H9 (cell line): ENCODE data around the gene PSMB9. TPM values are rescaled to one million over a fixed set of nuclear protein-coding genes. Genes with fewer than 3 reads are reported as not detected.
A peak's percentile ranks its signal among the peaks of the same experiment; 100 is the strongest.

Experiments used
- DNase-seq: peaks from one replicate; pipeline ENCODE4 v3.0.0-alpha.2; 2017
- H2AFZ ChIP-seq: one replicate; pipeline ENCODE4 v1.6.1; 2013; ENCODE audit warnings: mild to moderate bottlenecking, low read length, control low read depth, moderate library complexity
- H2AK5ac ChIP-seq: 2 replicates; pipeline ENCODE4 v1.6.1; 2013; ENCODE audit warnings: low read length, control low read depth, mixed read lengths; ENCODE audit not compliant: insufficient read length
- H2BK120ac ChIP-seq: one replicate; pipeline ENCODE4 v1.6.1; 2013; ENCODE audit warnings: low read depth, mild to moderate bottlenecking, low read length, control low read depth, inconsistent platforms; ENCODE audit not compliant: poor library complexity, severe bottlenecking
- H2BK12ac ChIP-seq: 2 replicates; pipeline ENCODE4 v1.6.1; 2013; ENCODE audit warnings: low read length, control low read depth, mixed read lengths, low read depth; ENCODE audit not compliant: insufficient read length
- H2BK15ac ChIP-seq: 2 replicates; pipeline ENCODE4 v1.6.1; 2013; ENCODE audit warnings: low read depth, low read length, control low read depth
- H2BK20ac ChIP-seq: one replicate; pipeline ENCODE4 v1.6.1; 2013; ENCODE audit warnings: low read depth, mild to moderate bottlenecking, low read length, control low read depth, inconsistent platforms; ENCODE audit not compliant: poor library complexity, severe bottlenecking
- H2BK5ac ChIP-seq: 2 replicates; pipeline ENCODE4 v1.6.1; 2013; ENCODE audit warnings: low read length, control low read depth, mixed read lengths; ENCODE audit not compliant: insufficient read length
- H3K14ac ChIP-seq: 2 replicates; pipeline ENCODE4 v1.6.1; 2013; ENCODE audit warnings: low read length, control low read depth; ENCODE audit not compliant: insufficient read depth
- H3K18ac ChIP-seq: 2 replicates; pipeline ENCODE4 v1.6.1; 2013; ENCODE audit warnings: low read depth, mild to moderate bottlenecking, mixed read lengths, low read length, control low read depth; ENCODE audit not compliant: insufficient read length
- H3K23ac ChIP-seq: 2 replicates; pipeline ENCODE4 v1.6.1; 2013; ENCODE audit warnings: low read length, control low read depth, mixed read lengths, low read depth; ENCODE audit not compliant: insufficient read length
- H3K23me2 ChIP-seq: 2 replicates; pipeline ENCODE4 v1.6.1; 2013; ENCODE audit warnings: low read depth, mild to moderate bottlenecking, mixed read lengths, low read length, control low read depth; ENCODE audit not compliant: insufficient read length, poor library complexity, severe bottlenecking
- H3K27ac ChIP-seq: 2 replicates; pipeline ENCODE4 v1.5.1; 2013; ENCODE audit warnings: low read length, control low read depth, mixed read lengths, low read depth; ENCODE audit not compliant: insufficient read length
- H3K27me3 ChIP-seq: 2 replicates; pipeline ENCODE4 v1.6.1; 2013; ENCODE audit warnings: low read length, control low read depth, inconsistent platforms; ENCODE audit not compliant: insufficient read depth
- H3K4ac ChIP-seq: 2 replicates; pipeline ENCODE4 v1.6.1; 2013; ENCODE audit warnings: low read depth, mild to moderate bottlenecking, control low read depth, inconsistent platforms, low read length, moderate library complexity
- H3K4me1 ChIP-seq: 2 replicates; pipeline ENCODE4 v1.6.1; 2013; ENCODE audit warnings: low read length, control low read depth, inconsistent platforms; ENCODE audit not compliant: insufficient read depth
- H3K4me2 ChIP-seq: 2 replicates; pipeline ENCODE4 v1.6.1; 2013; ENCODE audit warnings: low read length, control low read depth, mixed read lengths; ENCODE audit not compliant: insufficient read length, insufficient read depth
- H3K56ac ChIP-seq: 2 replicates; pipeline ENCODE4 v1.6.1; 2013; ENCODE audit warnings: low read depth, mild to moderate bottlenecking, mixed read lengths, low read length, control low read depth; ENCODE audit not compliant: insufficient read length
- H3K79me1 ChIP-seq: 2 replicates; pipeline ENCODE4 v1.6.1; 2013; ENCODE audit warnings: low read depth, mild to moderate bottlenecking, moderate library complexity, low read length, control low read depth, inconsistent platforms; ENCODE audit not compliant: insufficient read depth, poor library complexity, severe bottlenecking
- H3K79me2 ChIP-seq: 2 replicates; pipeline ENCODE4 v1.6.1; 2013; ENCODE audit warnings: low read length, control low read depth, inconsistent platforms; ENCODE audit not compliant: insufficient read depth
- H3K9ac ChIP-seq: 2 replicates; pipeline ENCODE4 v1.6.1; 2013; ENCODE audit warnings: low read length, control low read depth, mixed read lengths; ENCODE audit not compliant: insufficient read length; ENCODE audit errors: extremely low read depth
- H3K9me3 ChIP-seq: one replicate; pipeline ENCODE4 v1.6.1; 2013; ENCODE audit warnings: low read depth, low read length, inconsistent platforms; ENCODE audit not compliant: control insufficient read depth
- H3T11ph ChIP-seq: one replicate; pipeline ENCODE4 v1.6.1; 2013; ENCODE audit warnings: mild to moderate bottlenecking, low read length, control low read depth, inconsistent platforms
- H4K20me1 ChIP-seq: one replicate; pipeline ENCODE4 v1.6.1; 2013; ENCODE audit not compliant: control insufficient read depth, insufficient read length, insufficient read depth
- H4K5ac ChIP-seq: 2 replicates; pipeline ENCODE4 v1.6.1; 2013; ENCODE audit warnings: low read depth, mild to moderate bottlenecking, mixed read lengths, low read length, control low read depth; ENCODE audit not compliant: insufficient read length
- H4K8ac ChIP-seq: replicated peaks from 2 replicates; pipeline ENCODE4 v1.6.1; 2013; ENCODE audit warnings: low read length, control low read depth, mixed read lengths, low read depth; ENCODE audit not compliant: insufficient read length
- H4K91ac ChIP-seq: 2 replicates; pipeline ENCODE4 v1.6.1; 2013; ENCODE audit warnings: low read depth, mild to moderate bottlenecking, moderate library complexity, mixed read lengths, low read length, control low read depth; ENCODE audit not compliant: insufficient read length
- H3K27ac Mint-ChIP-seq, 3 experiments: 2 replicates in 2 of 3; 3 replicates in 1 of 3; pipeline ENCODE4 v1.8.0; 2020 to 2021; ENCODE audit warnings: mixed read lengths in 3 of 3, mild to moderate bottlenecking in 1 of 3, moderate library complexity in 1 of 3
- H3K27me3 Mint-ChIP-seq: 2 replicates; pipeline ENCODE4 v1.8.0; 2021; ENCODE audit warnings: low read depth, mild to moderate bottlenecking, moderate library complexity, mixed read lengths
- H3K36me3 Mint-ChIP-seq, 3 experiments: 2 replicates in 2 of 3; 3 replicates in 1 of 3; pipeline ENCODE4 v1.8.0; 2020 to 2021; ENCODE audit warnings: low read depth in 3 of 3, mixed read lengths in 3 of 3; ENCODE audit not compliant: insufficient read depth in 1 of 3
- H3K4me1 Mint-ChIP-seq, 2 experiments: 2 replicates each; pipeline ENCODE4 v1.8.0; 2020; ENCODE audit warnings: mixed read lengths in 2 of 2
- H3K4me3 Mint-ChIP-seq, 2 experiments: 2 replicates in 1 of 2; 3 replicates in 1 of 2; pipeline ENCODE4 v1.8.0; 2020 to 2021; ENCODE audit warnings: mild to moderate bottlenecking in 2 of 2, mixed read lengths in 2 of 2, moderate library complexity in 1 of 2
- H3K9me3 Mint-ChIP-seq, 2 experiments: 2 replicates in 1 of 2; 3 replicates in 1 of 2; pipeline ENCODE4 v1.8.0; 2020; ENCODE audit warnings: mild to moderate bottlenecking in 2 of 2, mixed read lengths in 2 of 2, moderate library complexity in 1 of 2
- CTCF ChIP-seq: fragments of 200-600 bp; sonication (generic); conservative IDR thresholded peaks from 3 replicates; pipeline ENCODE4 v1.8.0; 2021; ENCODE audit warnings: antibody characterized with exemption, mild to moderate bottlenecking
- WGBS: extraction: QIAGEN DNeasy Blood & Tissue Kit; methylation state at CpG from one replicate; pipeline ENCODE4 v1.1.7; 2013; ENCODE audit warnings: missing lambda C conversion rate, low lambda C conversion rate, mixed read lengths; ENCODE audit not compliant: insufficient read length; ENCODE audit errors: extremely low coverage; 5-methylcytosine and 5-hydroxymethylcytosine counted together
- total RNA-seq: library from RNA; stranded (reverse); gene quantifications from 2 replicates; pipeline ENCODE4 v1.2.1, GENCODE V29; 2021

The PSMB9 gene
- total RNA-seq, 1 experiment from 2014 or later, result 3.5 TPM

GRCh38 chr6:32843979-32844838 is 9.8 kb upstream of the PSMB9 start, which contains the start of gene PSMB8:
Gene PSMB8, minus strand, starts transcription at chr6:32844047. Its CDS starts 51 bp downstream, at chr6:32843996.
- H4K20me1 ChIP-seq, result no peaks in the 10 kb centered on the region
- no peaks in the 10 kb centered on the region for H3K9me3 ChIP-seq
- peak within 1 kb of the TSS in 1 of 3 experiments; percentile 86; a peak in 3 of 7 replicates for H3K27ac Mint-ChIP-seq
- TF ChIP-seq CTCF, result peak; percentile 21; the same call in 1 of the 3 replicates
- H3K9ac ChIP-seq, result peak within 1 kb of the TSS; percentile 35
- no peak within 1 kb of the TSS for H3K27ac ChIP-seq
- H2BK120ac ChIP-seq, result no peak within 1 kb of the TSS
- peak within 1 kb of the TSS; percentile 90; the same call in 1 of the 2 replicates for H3K14ac ChIP-seq
- peaks cover 2% of the 10 kb centered on the region; the same call in 1 of the 2 replicates for H3K4me1 ChIP-seq
- H3K56ac ChIP-seq, result no peak within 1 kb of the TSS
- H3K18ac ChIP-seq, result peak within 1 kb of the TSS; percentile 94
- peaks cover 0 to 46% (median 12%) of the 10 kb centered on the region in 3 experiments; a peak in 5 of 7 replicates for H3K36me3 Mint-ChIP-seq
- no peaks in the 10 kb centered on the region for H3K9me3 Mint-ChIP-seq
- no peak within 1 kb of the TSS for H4K5ac ChIP-seq
- no peak within 1 kb of the TSS for H2BK5ac ChIP-seq
- H2AK5ac ChIP-seq, result no peak within 1 kb of the TSS
- H3K27me3 ChIP-seq, result no peaks in the 10 kb centered on the region
- H3K23me2 ChIP-seq, result peaks cover 11% of the 10 kb centered on the region
- no peak within 1 kb of the TSS for H2BK15ac ChIP-seq
- H3K27me3 Mint-ChIP-seq, result peaks cover 26% of the 10 kb centered on the region
- H3K4me1 Mint-ChIP-seq, result peaks cover 3% of the 10 kb centered on the region in 2 experiments
- no peak within 1 kb of the TSS for H3K4ac ChIP-seq
- H3K79me2 ChIP-seq, result no peaks in the 10 kb centered on the region
- H4K8ac ChIP-seq, result no peak within 1 kb of the TSS
- H3K23ac ChIP-seq, result no peak within 1 kb of the TSS
- DNase-seq, result peak; percentile 98
- peak within 1 kb of the TSS; percentile 63 for H3K4me2 ChIP-seq
- H3K79me1 ChIP-seq, result no peaks in the 10 kb centered on the region
- no peak within 1 kb of the TSS for H2BK12ac ChIP-seq
- no CpG with 5 or more reads among the region's 40 CpGs for WGBS
- H2AFZ ChIP-seq, result peak within 1 kb of the TSS; percentile 59
- H4K91ac ChIP-seq, result no peak within 1 kb of the TSS
- peak within 1 kb of the TSS; percentile 87 to 92 for H3K4me3 Mint-ChIP-seq
- no peak within 1 kb of the TSS for H2BK20ac ChIP-seq
- H3T11ph ChIP-seq, result no peak within 1 kb of the TSS
